NCI-H345 (cell line): ENCODE data around the gene DCBLD2.

Experiments
- DNase-seq: peaks from one replicate; lab custom pipeline; 2025; lab: John Stamatoyannopoulos, UW

The DCBLD2 gene

GRCh38 chr3:98829246-98829832 is 72.2 kb downstream of the DCBLD2 start:
- DNase-seq = no peak

GRCh38 chr3:98827221-98827920 is 74.1 kb downstream of the DCBLD2 start:
- no peak for DNase-seq

GRCh38 chr3:98826126-98826525 is 75.4 kb downstream of the DCBLD2 start:
- no peak for DNase-seq

- DNase-seq = no peak
Observed at GRCh38 chr3:98824256-98824655, 77.2 kb downstream of the DCBLD2 start.

- DNase-seq = no peak
Observed at GRCh38 chr3:98823791-98824190, 77.7 kb downstream of the DCBLD2 start.

GRCh38 chr3:98821063-98821462 is 80.4 kb downstream of the DCBLD2 start:
- DNase-seq = no peak

- DNase-seq = peak; percentile 22
Observed at GRCh38 chr3:98817547-98818041, 83.9 kb downstream of the DCBLD2 start.

- no peak for DNase-seq
Observed at GRCh38 chr3:98814817-98815420, 86.6 kb downstream of the DCBLD2 start.

GRCh38 chr3:98812851-98813374 is 88.6 kb downstream of the DCBLD2 start:
- DNase-seq = no peak

GRCh38 chr3:98811048-98811447 is 90.4 kb downstream of the DCBLD2 start:
- no peak for DNase-seq

- no peak for DNase-seq
Observed at GRCh38 chr3:98809557-98809956, 91.9 kb downstream of the DCBLD2 start.

GRCh38 chr3:98808071-98808470 is 93.4 kb downstream of the DCBLD2 start:
- DNase-seq = no peak

GRCh38 chr3:98807561-98807960 is 93.9 kb downstream of the DCBLD2 start:
- no peak for DNase-seq

- DNase-seq = no peak
Observed at GRCh38 chr3:98807011-98807410, 94.5 kb downstream of the DCBLD2 start.

- no peak for DNase-seq
Observed at GRCh38 chr3:98806521-98806920, 95.0 kb downstream of the DCBLD2 start.

- no peak for DNase-seq
Observed at GRCh38 chr3:98805571-98805970, 95.9 kb downstream of the DCBLD2 start.

GRCh38 chr3:98801043-98801747 is 100.3 kb downstream of the DCBLD2 start:
- no peak for DNase-seq

GRCh38 chr3:98800401-98800800 is 101.1 kb downstream of the DCBLD2 start:
- no peak for DNase-seq

GRCh38 chr3:98799479-98799878 is 102.0 kb downstream of the DCBLD2 start:
- no peak for DNase-seq

- DNase-seq = no peak
Observed at GRCh38 chr3:98798820-98799219, 102.7 kb downstream of the DCBLD2 start.

GRCh38 chr3:98797905-98798304 is 103.6 kb downstream of the DCBLD2 start:
- DNase-seq = no peak

- no peak for DNase-seq
Observed at GRCh38 chr3:98796334-98796733, 105.2 kb downstream of the DCBLD2 start.
